OCI-LY7 (cell line): ENCODE measurements around the gene PPP1R14B. TPM values are rescaled to one million over a fixed set of nuclear protein-coding genes. Genes with fewer than 3 reads are reported as not detected.

ENCODE experiments used
- BruUV-seq: library from RNA; stranded (reverse); fragments of 400-500 nt; replicated peaks from 2 replicates; lab custom pipeline; 2021; lab: Mats Ljungman, UMichigan
- CTCF ChIA-PET: fragments of 300-600 bp; sonication (Branson Sonifier 250); formaldehyde crosslinking; loops from one replicate; lab custom pipeline; 2022; ENCODE audit warnings: antibody characterized with exemption; ENCODE audit not compliant: unreplicated experiment; lab: Charles Lee
- POLR2A ChIA-PET: fragments of 300-600 bp; sonication (Branson Sonifier 250); formaldehyde crosslinking; loops from one replicate; lab custom pipeline; 2022; ENCODE audit warnings: antibody characterized with exemption; lab: Charles Lee
- DNase-seq: peaks from one replicate; pipeline ENCODE4 v3.0.0-alpha.2; 2015; ENCODE audit warnings: low spot score
- H2AFZ ChIP-seq: fragments of 200-600 bp; sonication (generic), shearing (Covaris generic); 2 replicates; pipeline ENCODE4 v1.6.1; 2014; ENCODE audit warnings: mild to moderate bottlenecking, antibody characterized with exemption, low read length, moderate library complexity
- H3K27ac ChIP-seq: fragments of 200-600 bp; sonication (generic); 2 replicates; pipeline ENCODE4 v1.5.1; 2014; ENCODE audit warnings: mixed run types, low read depth, mild to moderate bottlenecking, moderate library complexity, low read length, inconsistent platforms; ENCODE audit not compliant: poor library complexity, severe bottlenecking
- H3K36me3 ChIP-seq: fragments of 200-600 bp; sonication (generic); 2 replicates; pipeline ENCODE4 v1.6.1; 2014; ENCODE audit warnings: mild to moderate bottlenecking, antibody characterized with exemption, low read length, moderate library complexity, mixed read lengths; ENCODE audit not compliant: insufficient read depth
- H3K4me1 ChIP-seq: fragments of 200-600 bp; sonication (generic); 2 replicates; pipeline ENCODE4 v1.5.1; 2014; ENCODE audit warnings: mild to moderate bottlenecking, low read length; ENCODE audit not compliant: insufficient read depth, poor library complexity, severe bottlenecking
- H3K4me2 ChIP-seq: fragments of 200-600 bp; sonication (generic); 2 replicates; pipeline ENCODE4 v1.6.1; 2014; ENCODE audit warnings: mild to moderate bottlenecking, low read length
- H3K4me3 ChIP-seq: fragments of 200-600 bp; sonication (generic); 2 replicates; pipeline ENCODE4 v1.5.1; 2014; ENCODE audit warnings: mild to moderate bottlenecking, low read depth, low read length; ENCODE audit not compliant: poor library complexity, severe bottlenecking
- H3K79me2 ChIP-seq: fragments of 200-600 bp; sonication (generic); 2 replicates; pipeline ENCODE4 v1.6.1; 2016; ENCODE audit warnings: low read depth, mild to moderate bottlenecking, low read length, moderate library complexity, mixed read lengths; ENCODE audit not compliant: insufficient read depth
- H3K9me2 ChIP-seq: fragments of 200-600 bp; sonication (generic); 2 replicates; pipeline ENCODE4 v1.6.1; 2016; ENCODE audit warnings: mild to moderate bottlenecking, low read length, mixed read lengths; ENCODE audit not compliant: insufficient read depth
- H3K9me3 ChIP-seq: fragments of 200-600 bp; sonication (generic); 2 replicates; pipeline ENCODE4 v1.6.1; 2014; ENCODE audit warnings: mild to moderate bottlenecking, mixed run types, low read length, mixed read lengths
- H4K20me1 ChIP-seq: fragments of 200-600 bp; sonication (generic); 2 replicates; pipeline ENCODE4 v1.6.1; 2014; ENCODE audit warnings: mild to moderate bottlenecking, antibody characterized with exemption, low read length, moderate library complexity, mixed read lengths; ENCODE audit not compliant: insufficient read depth
- EZH2phosphoT487 ChIP-seq: fragments of 200-600 bp; sonication (generic); IDR thresholded peaks from 2 replicates; pipeline ENCODE4 v1.6.1; 2018; ENCODE audit warnings: low read depth, borderline replicate concordance, mild to moderate bottlenecking, mixed run types, antibody characterized with exemption, low read length, moderate library complexity, mixed read lengths
- intact Hi-C: fragments of 100-400 bp; cut with micrococcal nuclease; formaldehyde crosslinking; loops from one replicate; pipeline ENCODE4 v1.10.0; 2022; ENCODE audit not compliant: unreplicated experiment
- total RNA-seq, 2 experiments: library from RNA; depleted of rRNA in 1 of 2; stranded (reverse); fragments of >200 nt in 1 of 2; shearing (Covaris generic) in 1 of 2; gene quantifications; 2 replicates each; pipeline ENCODE4 v1.2.3, GENCODE V29; 2014 to 2022
- TF ChIP-seq, protein P1 (sequence below): fragments of 200-600 bp; sonication (generic); conservative IDR thresholded peaks from 2 replicates; pipeline ENCODE4 v1.5.1; 2014; ENCODE audit warnings: mild to moderate bottlenecking, antibody characterized with exemption, low read length, moderate library complexity, mixed read lengths

Gene PPP1R14B
- total RNA-seq, 2 experiments from 2014 or later: 198 to 223 TPM

DNA sequence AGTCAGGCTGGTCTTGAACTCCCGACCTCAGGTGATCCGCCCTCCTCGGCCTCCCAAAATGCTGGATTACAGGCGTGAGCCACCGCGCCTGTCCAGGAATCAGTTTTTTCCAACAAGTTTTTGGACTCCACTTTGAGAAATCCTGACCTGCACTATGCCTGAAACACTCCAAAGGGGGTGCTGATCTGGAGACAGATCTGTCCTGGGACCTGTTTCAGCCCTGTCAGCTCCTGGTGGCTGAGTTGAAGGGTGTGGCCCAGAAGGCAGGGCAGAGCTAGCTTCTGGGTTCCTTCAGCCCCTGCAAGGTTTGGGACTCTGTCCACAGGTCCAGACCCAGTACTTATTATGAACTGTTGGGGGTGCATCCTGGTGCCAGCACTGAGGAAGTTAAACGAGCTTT is 15.2 kb downstream of the PPP1R14B start:
- Histone ChIP-seq H3K4me3 (no peak overlapping the region), H3K9me2 (no peaks in the 10 kb centered on the region), H3K9me3 (no peaks in the 10 kb centered on the region), H3K4me2 (peak overlapping the region; percentile 30; the same call in 1 of the 2 replicates), H3K4me1 (peaks cover 54% of the 10 kb centered on the region), H4K20me1 (no peaks in the 10 kb centered on the region), H2AFZ (no peak overlapping the region), H3K27ac (no peak overlapping the region), H3K36me3 (no peaks in the 10 kb centered on the region), H3K79me2 (peaks cover 8% of the 10 kb centered on the region; the same call in 1 of the 2 replicates)
- intact Hi-C loops: no loop called here
- ChIA-PET CTCF (no interaction called here), POLR2A (interaction anchor here (1.0 kb wide), 1 partner anchor 25 kb away, joined by 3 read pairs; no protein-coding TSS in a partner anchor)
- BruUV-seq: no TSS peak
- no peak for DNase-seq
- TF ChIP-seq, protein P1, sequence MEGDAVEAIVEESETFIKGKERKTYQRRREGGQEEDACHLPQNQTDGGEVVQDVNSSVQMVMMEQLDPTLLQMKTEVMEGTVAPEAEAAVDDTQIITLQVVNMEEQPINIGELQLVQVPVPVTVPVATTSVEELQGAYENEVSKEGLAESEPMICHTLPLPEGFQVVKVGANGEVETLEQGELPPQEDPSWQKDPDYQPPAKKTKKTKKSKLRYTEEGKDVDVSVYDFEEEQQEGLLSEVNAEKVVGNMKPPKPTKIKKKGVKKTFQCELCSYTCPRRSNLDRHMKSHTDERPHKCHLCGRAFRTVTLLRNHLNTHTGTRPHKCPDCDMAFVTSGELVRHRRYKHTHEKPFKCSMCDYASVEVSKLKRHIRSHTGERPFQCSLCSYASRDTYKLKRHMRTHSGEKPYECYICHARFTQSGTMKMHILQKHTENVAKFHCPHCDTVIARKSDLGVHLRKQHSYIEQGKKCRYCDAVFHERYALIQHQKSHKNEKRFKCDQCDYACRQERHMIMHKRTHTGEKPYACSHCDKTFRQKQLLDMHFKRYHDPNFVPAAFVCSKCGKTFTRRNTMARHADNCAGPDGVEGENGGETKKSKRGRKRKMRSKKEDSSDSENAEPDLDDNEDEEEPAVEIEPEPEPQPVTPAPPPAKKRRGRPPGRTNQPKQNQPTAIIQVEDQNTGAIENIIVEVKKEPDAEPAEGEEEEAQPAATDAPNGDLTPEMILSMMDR: no peak
- no peak for TF ChIP-seq EZH2phosphoT487

DNA sequence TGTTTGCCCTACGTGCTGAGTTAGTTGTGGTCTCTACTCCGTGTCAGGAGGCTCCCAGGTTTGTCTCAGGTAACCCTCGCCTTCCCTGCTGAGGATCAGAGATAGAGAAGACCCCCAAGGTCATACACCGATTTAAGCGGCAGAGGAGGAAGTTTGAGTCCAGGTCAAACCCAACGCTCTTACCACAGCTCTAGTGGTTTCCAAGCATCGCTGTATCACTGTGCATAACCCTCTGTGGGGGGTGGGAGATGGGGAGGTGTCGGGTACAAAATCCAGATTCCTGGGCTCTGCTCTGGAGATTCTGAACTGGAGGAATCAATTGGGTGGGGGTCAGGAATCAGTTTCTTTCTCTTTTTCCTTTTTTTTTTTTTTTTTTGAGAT is 15.8 kb downstream of the PPP1R14B start:
- no peaks in the 10 kb centered on the region for H3K36me3 ChIP-seq
- H3K4me3 ChIP-seq: peak overlapping the region; percentile 72
- TF ChIP-seq, protein P1: no peak
- no peak for TF ChIP-seq EZH2phosphoT487
- intact Hi-C loops: loop anchor here (1.0 kb wide), 1 partner anchor 9 kb away; no protein-coding TSS in a partner anchor
- no TSS peak for BruUV-seq
- POLR2A ChIA-PET: interaction anchor here (0.6 to 1.0 kb wide), 3 partner anchors 10 to 1640 kb away, joined by 3 to 4 read pairs (median 3); partner anchors contain the start of gene FKBP2
- CTCF ChIA-PET: no interaction called here
- peak overlapping the region; percentile 66 for H3K27ac ChIP-seq
- H3K79me2 ChIP-seq: peaks cover 8% of the 10 kb centered on the region; the same call in 1 of the 2 replicates
- peak overlapping the region; percentile 94 for H3K4me2 ChIP-seq
- H3K4me1 ChIP-seq: peaks cover 54% of the 10 kb centered on the region
- H3K9me2 ChIP-seq: no peaks in the 10 kb centered on the region
- DNase-seq: peak; percentile 46
- H4K20me1 ChIP-seq: no peaks in the 10 kb centered on the region
- H3K9me3 ChIP-seq: no peaks in the 10 kb centered on the region
- H2AFZ ChIP-seq: peak overlapping the region; percentile 54
